SW480 (cell line): ENCODE measurements around the gene CD2.

Experiments used
- DNase-seq: peaks from one replicate; pipeline ENCODE4 v3.0.0-alpha.2; 2016; ENCODE audit warnings: low spot score

CD2 gene

GRCh38 chr1:116777831-116778830 lies 23.9 kb downstream of the CD2 start:
- no peak for DNase-seq

GRCh38 chr1:116781034-116781433 lies 26.8 kb downstream of the CD2 start:
- DNase-seq: no peak

GRCh38 chr1:116785006-116785405 lies 30.8 kb downstream of the CD2 start:
- no peak for DNase-seq

DNA sequence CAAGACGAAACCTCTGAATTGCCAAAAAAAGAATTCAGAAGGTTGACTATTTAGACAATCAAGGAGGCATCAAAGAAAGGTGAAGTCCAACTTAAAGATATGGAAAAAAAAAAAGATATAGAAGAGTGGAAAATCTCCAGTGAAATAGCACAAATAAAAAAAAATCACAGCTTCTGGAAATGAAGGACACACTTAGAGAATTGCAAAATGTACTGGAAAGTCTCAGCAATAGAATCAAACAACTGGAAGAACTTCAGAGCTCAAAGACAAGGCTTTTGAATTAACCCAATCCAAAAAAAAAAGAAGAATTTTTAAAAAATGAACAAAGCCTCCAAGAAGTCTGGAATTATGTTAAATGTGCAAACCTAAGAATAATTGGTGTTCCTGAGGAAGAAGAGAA lies 31.8 kb downstream of the CD2 start:
- DNase-seq: no peak

- no peak for DNase-seq
These were observed 37.5 kb downstream of the CD2 start for GRCh38 chr1:116791727-116792126.

DNA sequence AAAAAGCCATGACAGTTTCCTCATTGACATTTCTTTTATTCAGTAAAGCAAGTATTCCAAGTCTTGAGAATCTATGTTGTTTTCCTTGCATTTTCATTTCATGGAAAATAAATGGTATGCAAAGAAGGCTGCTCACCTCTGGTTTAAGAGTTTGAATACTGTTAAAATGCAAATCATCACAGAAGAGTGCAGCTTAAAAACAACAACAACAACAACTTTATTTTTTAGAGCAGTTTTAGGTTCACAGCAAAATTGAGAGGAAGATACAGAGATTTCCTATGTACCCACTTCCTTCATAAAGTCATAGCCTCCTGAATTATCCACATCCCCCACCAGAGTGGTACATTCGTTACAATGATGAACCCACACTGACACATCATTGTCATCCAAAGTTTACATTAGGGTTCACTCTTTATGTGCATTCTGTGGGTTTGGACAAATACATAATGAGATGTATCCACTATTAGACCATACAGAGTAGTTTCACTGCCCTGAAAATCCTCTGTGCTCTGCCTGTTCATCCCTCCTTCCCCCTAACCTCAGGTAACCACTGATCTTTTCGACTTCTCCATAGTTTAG lies 39.2 kb downstream of the CD2 start:
- DNase-seq: no peak

DNA sequence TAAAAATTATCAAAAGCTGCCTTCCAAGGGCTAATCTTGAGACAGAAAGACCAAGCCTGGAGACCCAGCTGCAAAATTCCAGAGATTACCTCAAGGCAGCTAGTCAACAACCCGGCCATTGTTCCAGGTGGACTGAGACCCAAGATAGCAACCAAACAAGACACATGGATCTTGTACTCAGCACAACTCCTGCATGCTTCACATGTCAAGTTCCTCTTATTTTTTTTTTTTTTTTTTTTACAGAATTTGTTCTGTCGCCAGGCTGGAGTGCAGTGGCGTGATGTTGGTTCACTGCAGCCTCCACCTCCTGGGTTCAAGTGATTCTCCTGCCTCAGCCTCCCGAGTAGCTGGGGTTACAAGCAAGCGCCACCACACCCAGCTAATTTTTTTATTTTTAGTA lies 40.1 kb downstream of the CD2 start:
- DNase-seq: no peak

- DNase-seq: no peak
These were observed 40.7 kb downstream of the CD2 start for GRCh38 chr1:116794804-116795481.

DNA sequence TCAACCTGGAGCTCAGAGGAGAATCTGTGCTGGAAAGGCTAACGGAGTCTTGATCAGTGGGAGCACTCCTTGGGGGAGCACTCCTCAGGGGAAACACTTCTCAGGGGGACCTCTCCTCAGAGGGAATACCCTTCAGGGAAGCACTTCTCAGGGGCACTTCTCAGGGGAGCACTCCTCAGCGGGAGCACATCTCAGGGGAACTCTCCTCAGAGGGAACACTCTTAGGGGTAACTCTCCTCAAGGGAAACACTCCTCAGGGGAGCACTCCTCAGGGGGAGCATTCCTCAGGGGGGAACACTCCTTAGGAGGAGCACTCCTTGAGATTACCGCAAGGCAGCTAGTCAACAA lies 41.2 kb downstream of the CD2 start:
- no peak for DNase-seq

GRCh38 chr1:116804736-116805135 lies 50.5 kb downstream of the CD2 start:
- no peak for DNase-seq

DNA sequence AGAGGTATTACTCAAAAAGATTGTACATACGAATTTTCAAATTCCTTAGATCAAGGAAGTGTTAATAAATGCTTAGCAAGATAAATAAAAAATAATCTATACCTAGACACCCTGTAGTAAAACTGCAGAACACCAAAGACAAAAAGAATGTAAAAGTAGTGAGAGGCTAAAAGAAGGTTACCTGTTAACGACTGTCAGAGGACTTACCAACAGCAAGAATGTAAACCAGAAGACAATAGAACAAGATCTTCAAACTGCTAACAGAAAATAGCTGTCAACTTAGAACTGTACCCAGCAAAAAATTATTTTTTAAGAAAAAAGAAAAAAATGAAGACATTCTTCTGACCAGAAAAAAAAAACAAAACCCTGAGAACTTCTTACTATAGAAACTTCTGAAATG lies 51.2 kb downstream of the CD2 start:
- no peak for DNase-seq

- no peak for DNase-seq
These were observed 52.0 kb downstream of the CD2 start for GRCh38 chr1:116806245-116806644.

DNA sequence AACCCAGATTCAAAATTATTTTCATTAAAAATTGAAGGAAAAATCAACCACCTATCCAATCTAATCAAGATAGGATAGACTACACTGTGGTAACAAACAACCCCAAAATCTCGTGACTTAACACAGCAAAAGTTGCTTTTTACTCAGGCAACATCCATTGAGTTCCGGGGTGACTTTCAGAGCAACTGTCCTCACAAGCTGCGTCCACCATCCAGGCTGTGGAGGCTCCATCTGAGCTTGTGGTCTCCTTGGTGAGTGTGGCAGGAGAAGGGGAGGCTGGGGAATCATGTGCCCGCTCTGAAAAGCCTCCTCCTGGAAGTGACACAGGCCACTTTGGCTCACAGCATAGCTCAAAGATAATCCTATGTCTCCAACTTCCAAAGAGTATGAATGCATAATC lies 52.4 kb downstream of the CD2 start:
- DNase-seq: no peak

DNA sequence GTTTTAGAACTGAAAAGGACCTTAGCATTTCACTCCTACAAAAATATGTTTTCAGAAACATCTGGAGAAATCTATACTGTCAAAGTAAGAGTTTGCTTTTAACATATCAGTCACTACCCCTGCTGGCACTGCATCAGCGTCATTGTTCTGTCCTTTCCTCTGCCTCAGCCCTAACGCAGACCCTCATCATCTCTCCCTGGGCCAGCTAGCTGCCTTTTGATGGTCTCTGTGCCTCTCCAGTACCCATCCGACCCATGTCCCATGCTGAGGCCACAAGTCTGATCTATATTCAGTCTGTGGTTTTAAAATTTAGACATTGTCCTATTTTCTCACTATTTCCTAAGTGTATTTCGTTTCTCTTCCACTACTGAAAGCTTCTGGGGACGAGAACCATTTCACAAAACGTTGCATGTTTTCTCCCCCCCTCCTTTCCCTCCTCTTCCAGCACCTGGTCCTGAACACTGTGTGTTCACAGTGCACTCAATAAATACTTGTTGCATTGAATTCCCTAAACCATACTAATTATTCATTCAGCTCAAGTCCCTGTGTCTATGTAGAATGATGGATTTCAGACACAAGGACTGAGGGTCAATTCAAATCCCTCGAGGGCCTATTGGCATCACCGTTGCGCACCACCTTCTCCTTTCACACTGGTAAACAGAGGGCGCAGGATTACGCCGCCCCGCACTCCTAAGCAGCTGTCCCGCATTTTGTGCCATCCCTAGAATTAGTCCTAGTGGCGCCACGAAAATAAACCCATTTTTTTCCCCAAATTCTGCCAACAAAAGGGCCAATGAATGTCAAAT lies 53.4 kb downstream of the CD2 start:
- DNase-seq: no peak

GRCh38 chr1:116808200-116808847 lies 54.1 kb downstream of the CD2 start:
- DNase-seq: no peak

DNA sequence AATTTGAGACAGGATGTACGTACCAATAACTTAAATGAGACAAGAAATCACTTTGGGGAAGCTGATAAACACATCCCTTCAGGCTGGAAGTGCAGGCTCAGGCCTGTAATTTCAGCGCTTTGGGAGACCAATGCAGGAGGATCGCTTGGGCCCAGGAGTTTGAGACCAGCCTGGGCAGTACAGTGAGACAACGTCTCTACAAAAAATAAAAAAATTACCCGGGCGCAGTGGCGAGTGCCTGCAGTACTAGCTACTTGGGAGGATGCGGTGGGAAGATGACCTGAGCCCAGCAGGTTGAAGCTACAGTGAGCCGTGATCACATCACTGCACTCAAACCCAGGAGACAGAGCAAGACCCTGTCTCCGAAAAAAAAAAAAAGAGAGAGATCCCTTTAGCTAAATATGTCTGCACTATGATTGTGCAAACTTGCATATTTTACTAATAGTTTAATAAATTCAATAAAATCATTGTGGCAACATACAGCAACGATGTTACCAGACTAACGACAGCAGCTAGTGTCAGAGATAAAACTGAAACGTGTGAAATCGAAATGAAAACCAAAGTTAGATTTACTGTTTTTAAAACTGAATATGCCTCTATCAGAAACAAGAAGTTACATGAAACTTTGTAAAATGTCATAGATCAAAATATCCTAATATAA lies 54.7 kb downstream of the CD2 start:
- no peak for DNase-seq

DNA sequence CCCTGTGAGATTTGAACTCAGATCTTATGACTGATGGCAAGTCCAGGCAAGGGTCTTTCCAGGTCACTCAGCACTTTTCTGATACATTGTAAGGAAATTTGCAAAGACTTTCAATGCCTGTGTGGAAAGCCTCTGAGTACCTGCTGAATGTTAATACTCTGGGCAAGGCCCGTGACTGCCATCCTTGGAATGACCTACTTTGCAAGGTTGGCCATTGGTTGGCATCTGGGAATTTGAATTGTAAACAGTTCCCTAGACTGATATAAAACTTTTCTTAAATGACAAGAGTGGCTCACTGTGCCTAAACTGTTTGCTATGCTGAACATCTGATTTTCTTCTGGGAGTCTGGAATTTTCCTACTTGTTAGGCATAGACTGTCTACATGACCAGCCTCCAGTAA lies 57.1 kb downstream of the CD2 start:
- no peak for DNase-seq

DNA sequence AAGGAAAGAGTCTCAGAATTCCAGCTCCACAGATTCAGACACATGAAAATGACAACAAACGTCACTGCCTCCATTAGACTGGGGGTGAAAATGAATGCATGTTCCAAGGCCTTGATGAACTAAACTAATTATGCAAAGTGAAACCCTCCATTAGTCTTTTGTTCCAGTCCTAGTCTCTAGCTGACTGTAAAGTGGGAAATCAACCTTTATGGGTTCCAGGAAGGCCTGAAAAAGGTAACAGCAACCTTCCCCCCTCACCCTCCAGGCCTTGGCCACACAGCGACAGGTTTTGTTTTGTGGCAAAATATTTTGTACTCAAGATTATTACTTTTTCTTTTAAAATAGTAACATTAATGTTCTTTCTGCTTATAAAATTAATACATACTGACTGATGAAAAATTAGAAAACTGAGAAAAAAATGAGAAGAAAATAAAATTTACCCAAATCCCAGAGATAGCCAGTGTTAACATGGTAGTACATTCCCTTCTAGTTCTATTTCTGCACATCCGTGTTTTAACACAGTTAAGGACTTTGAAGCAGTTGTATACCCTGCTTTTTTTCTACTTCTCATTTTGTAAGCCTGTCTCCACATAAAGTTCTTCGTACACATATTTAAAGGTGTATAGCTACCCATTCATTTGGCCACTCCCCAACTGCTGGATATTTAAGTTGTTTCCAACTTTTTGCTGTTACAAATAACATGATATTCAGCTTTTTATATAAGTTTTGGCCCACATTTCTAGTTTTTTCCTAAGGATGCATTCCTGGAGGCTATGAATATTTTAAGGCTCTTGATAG lies 60.9 kb downstream of the CD2 start:
- no peak for DNase-seq

- DNase-seq: peak; percentile 81
These were observed 63.4 kb downstream of the CD2 start for GRCh38 chr1:116817582-116818064.
